ENCODE measurements around the gene SBSN. TPM values are rescaled to one million over a fixed set of nuclear protein-coding genes. Genes with fewer than 3 reads are reported as not detected.

The SBSN gene
- total and polyA plus RNA-seq, 9 of the 15 experiments (the other 6 are each of a cell fraction or from before 2014, with no cell fraction given): 0.05 TPM; not detected in 8

GRCh38 chr19:35555301-35556005 is 27.3 kb upstream of the SBSN start (continued):
- TF ChIP-seq NFYB (IDR thresholded peaks at IDR 0.05; ENCODE audit: extremely low read depth, insufficient read length): no peak
- no peak for TF ChIP-seq ZNF431 (CRISPR knock-in tag; IDR thresholded peaks at IDR 0.05)
- no peak for TF ChIP-seq E2F1 (CRISPR knock-in tag; IDR thresholded peaks at IDR 0.05)
- TF ChIP-seq ZNF184 (CRISPR knock-in tag; IDR thresholded peaks at IDR 0.05): no peak
- TF ChIP-seq BHLHE40 (IDR thresholded peaks at IDR 0.05; ENCODE audit: low read length): peak; percentile 22; the same call in 1 of the 2 replicates
- TF ChIP-seq FIP1L1 (IDR thresholded peaks at IDR 0.05; ENCODE audit: low read depth, low read length, poor library complexity, severe bottlenecking): no peak
- no peak for TF ChIP-seq PHTF2 (CRISPR knock-in tag; IDR thresholded peaks at IDR 0.05)
- TF ChIP-seq SIN3B (IDR thresholded peaks at IDR 0.05; ENCODE audit: low read depth): no peak
- no peak for TF ChIP-seq TOE1 (IDR thresholded peaks at IDR 0.05; ENCODE audit: borderline replicate concordance)
- TF ChIP-seq TOE1 (CRISPR knock-in tag; IDR thresholded peaks at IDR 0.05; ENCODE audit: borderline replicate concordance, low read depth): no peak
- TF ChIP-seq IRF2 (CRISPR knock-in tag; IDR thresholded peaks at IDR 0.05): no peak
- TF ChIP-seq CTCF (IDR thresholded peaks at IDR 0.05 in 2 of 3, conservative IDR thresholded peaks at IDR 0.05 in 1 of 3; ENCODE audit: insufficient read depth in 2 of 3, low read depth in 1 of 3, low read length in 3 of 3): peak; percentile 59 to 65 (median 61); a peak in 5 of 6 replicates
- no peak for TF ChIP-seq ELF4 (CRISPR knock-in tag; IDR thresholded peaks at IDR 0.05)
- TF ChIP-seq SIN3A (IDR thresholded peaks at IDR 0.05; ENCODE audit: borderline replicate concordance in 2 of 2, control insufficient read depth in 1 of 2, low read depth in 2 of 2, low read length in 2 of 2): no peak
- TF ChIP-seq TEAD1 (CRISPR knock-in tag; IDR thresholded peaks at IDR 0.05): no peak
- no peak for TF ChIP-seq NR0B1 (IDR thresholded peaks at IDR 0.05; ENCODE audit: partially characterized antibody)
- TF ChIP-seq MAZ (CRISPR knock-in tag; conservative IDR thresholded peaks at IDR 0.05 in 1 of 2, IDR thresholded peaks at IDR 0.05 in 1 of 2): no peak
- no peak for TF ChIP-seq SMARCE1 (IDR thresholded peaks at IDR 0.05)
- no peak for TF ChIP-seq ZNF140 (CRISPR knock-in tag; IDR thresholded peaks at IDR 0.05)
- no peak for TF ChIP-seq FOXJ3 (CRISPR knock-in tag; IDR thresholded peaks at IDR 0.05)
- no peak for TF ChIP-seq HCFC1 (IDR thresholded peaks at IDR 0.05; ENCODE audit: low read depth, low read length)
- no peak for TF ChIP-seq TAL1 (IDR thresholded peaks at IDR 0.05)
- TF ChIP-seq DLX4 (CRISPR knock-in tag; IDR thresholded peaks at IDR 0.05): no peak
- no peak for TF ChIP-seq HLTF (IDR thresholded peaks at IDR 0.05)
- TF ChIP-seq ZNF780A (CRISPR knock-in tag; IDR thresholded peaks at IDR 0.05): no peak

All from K562 (cell line).